Inflammatory macrophage treated with lipopolysaccharide for 4 hours (primary cell): ENCODE data around the gene KTN1.

ENCODE experiments used
- DNase-seq: peaks from one replicate; pipeline ENCODE4 v3.0.0-alpha.2; 2020

Gene KTN1

GRCh38 chr14:55684956-55685584 is 105.1 kb downstream of the KTN1 start:
- no peak for DNase-seq

GRCh38 chr14:55686713-55687112 is 106.7 kb downstream of the KTN1 start:
- DNase-seq: no peak

GRCh38 chr14:55688566-55688965 is 108.6 kb downstream of the KTN1 start:
- no peak for DNase-seq

- DNase-seq: no peak
Observed at GRCh38 chr14:55689981-55690871, 110.2 kb downstream of the KTN1 start.

- DNase-seq: no peak
Observed at GRCh38 chr14:55691659-55692058, 111.7 kb downstream of the KTN1 start.

- no peak for DNase-seq
Observed at GRCh38 chr14:55693904-55694303, 113.9 kb downstream of the KTN1 start.

GRCh38 chr14:55697414-55697861 is 117.4 kb downstream of the KTN1 start:
- no peak for DNase-seq

- no peak for DNase-seq
Observed at GRCh38 chr14:55698051-55698450, 118.0 kb downstream of the KTN1 start.

- no peak for DNase-seq
Observed at GRCh38 chr14:55699131-55700057, 119.4 kb downstream of the KTN1 start.

- DNase-seq: no peak
Observed at GRCh38 chr14:55701638-55702037, 121.6 kb downstream of the KTN1 start.

GRCh38 chr14:55702511-55702910 is 122.5 kb downstream of the KTN1 start:
- DNase-seq: no peak

- no peak for DNase-seq
Observed at GRCh38 chr14:55704654-55705053, 124.6 kb downstream of the KTN1 start.

- DNase-seq: no peak
Observed at GRCh38 chr14:55705651-55706364, 125.8 kb downstream of the KTN1 start.

- DNase-seq: no peak
Observed at GRCh38 chr14:55706365-55706684, 126.3 kb downstream of the KTN1 start.

- peak; percentile 2 for DNase-seq
Observed at GRCh38 chr14:55706893-55707292, 126.9 kb downstream of the KTN1 start.

GRCh38 chr14:55707365-55707804 is 127.4 kb downstream of the KTN1 start:
- DNase-seq: peak; percentile 27

GRCh38 chr14:55710506-55711041 is 130.6 kb downstream of the KTN1 start:
- DNase-seq: no peak

GRCh38 chr14:55711175-55711811 is 131.3 kb downstream of the KTN1 start:
- no peak for DNase-seq

- no peak for DNase-seq
Observed at GRCh38 chr14:55712491-55712890, 132.5 kb downstream of the KTN1 start.

- peak; percentile 70 for DNase-seq
Observed at GRCh38 chr14:55713486-55713885, 133.5 kb downstream of the KTN1 start.

GRCh38 chr14:55715889-55716288 is 135.9 kb downstream of the KTN1 start:
- peak; percentile 16 for DNase-seq

GRCh38 chr14:55717621-55718020 is 137.6 kb downstream of the KTN1 start:
- no peak for DNase-seq
